ENCODE results near the gene PIK3R2.

The PIK3R2 gene

GRCh38 chr19:18126097-18126496, 26.9 kb upstream of the PIK3R2 start:
- DNase-seq = no peak

GRCh38 chr19:18128044-18128443, 24.9 kb upstream of the PIK3R2 start:
- no peak for DNase-seq

GRCh38 chr19:18128805-18129204, 24.2 kb upstream of the PIK3R2 start:
- DNase-seq = no peak

- DNase-seq = no peak
Observed at GRCh38 chr19:18130523-18131242, 22.3 kb upstream of the PIK3R2 start.

- DNase-seq = no peak
Observed at GRCh38 chr19:18131841-18132596, 20.9 kb upstream of the PIK3R2 start.

GRCh38 chr19:18135712-18136584, 17.0 kb upstream of the PIK3R2 start:
- no peak for DNase-seq

- no peak for DNase-seq
Observed at GRCh38 chr19:18137242-18137641, 15.7 kb upstream of the PIK3R2 start.

GRCh38 chr19:18137657-18138339, 15.2 kb upstream of the PIK3R2 start:
- DNase-seq = no peak

- no peak for DNase-seq
Observed at GRCh38 chr19:18140473-18140872, 12.5 kb upstream of the PIK3R2 start.

- no peak for DNase-seq
Observed at GRCh38 chr19:18141031-18141430, 11.9 kb upstream of the PIK3R2 start.

- no peak for DNase-seq
Observed at GRCh38 chr19:18143902-18144301, 9.1 kb upstream of the PIK3R2 start.

- DNase-seq = no peak
Observed at GRCh38 chr19:18144361-18144760, 8.6 kb upstream of the PIK3R2 start.

GRCh38 chr19:18144906-18145305, 8.1 kb upstream of the PIK3R2 start:
- DNase-seq = no peak

GRCh38 chr19:18145391-18145999, 7.5 kb upstream of the PIK3R2 start:
- DNase-seq = no peak

- DNase-seq = no peak
Observed at GRCh38 chr19:18147396-18147795, 5.6 kb upstream of the PIK3R2 start.

GRCh38 chr19:18149596-18149975, 3.4 kb upstream of the PIK3R2 start:
- no peak for DNase-seq

- no peak for DNase-seq
Observed at GRCh38 chr19:18150776-18151624, 2.0 kb upstream of the PIK3R2 start.

GRCh38 chr19:18152442-18152816, 534 bp upstream of the PIK3R2 start:
- DNase-seq = peak; percentile 96

- peak; percentile 64 for DNase-seq
Observed at GRCh38 chr19:18153556-18154134, 682 bp downstream of the PIK3R2 start.

- no peak for DNase-seq
Observed at GRCh38 chr19:18155095-18156087, 2.4 kb downstream of the PIK3R2 start.
